Measurements from ENCODE around the gene WDR35. TPM values are rescaled to one million over a fixed set of nuclear protein-coding genes. Genes with fewer than 3 reads are reported as not detected.

WDR35 gene
- polyA plus RNA-seq (2013, experiment 1 of 2), result 7.8 TPM
- 7.5 TPM for polyA plus RNA-seq (2013, experiment 2 of 2)

GRCh38 chr2:19989667-19990415 is at the start of gene WDR35:
WDR35 (minus strand) TSS chr2:19990105; CDS start chr2:19990015, 90 bp downstream.
- H2BK120ac ChIP-seq (ENCODE audit: low read depth, low read length), result no peak within 1 kb of the TSS
- no peak within 1 kb of the TSS for H2AK5ac ChIP-seq (ENCODE audit: low read length)
- no peak within 1 kb of the TSS for H2BK15ac ChIP-seq (replicated peaks; ENCODE audit: low read depth)
- no peak within 1 kb of the TSS for H4K5ac ChIP-seq (ENCODE audit: low read length)
- no peak within 1 kb of the TSS for H3K23ac ChIP-seq (ENCODE audit: low read length)
- WGBS (ENCODE audit: extremely low coverage, insufficient coverage, low lambda C conversion rate), result no CpG with 5 or more reads among the region's 70 CpGs
- H3K79me1 ChIP-seq (ENCODE audit: low read length), result peaks cover 4% of the 10 kb centered on the region
- peak within 1 kb of the TSS; percentile 11 for H3K4ac ChIP-seq (ENCODE audit: low read depth, low read length)
- peaks cover 8% of the 10 kb centered on the region for H3K79me2 ChIP-seq (ENCODE audit: control insufficient read depth, insufficient read depth, low read length)
- no peaks in the 10 kb centered on the region for H3K36me3 ChIP-seq (ENCODE audit: control insufficient read depth, insufficient read depth, low read length)
- peak; percentile 97 for DNase-seq
- H3K18ac ChIP-seq (ENCODE audit: low read length), result no peak within 1 kb of the TSS
- peak within 1 kb of the TSS; percentile 56 for H3K4me2 ChIP-seq (ENCODE audit: low read length)
- peak within 1 kb of the TSS; percentile 93 for H3K56ac ChIP-seq (ENCODE audit: low read length)
- H2BK5ac ChIP-seq (ENCODE audit: low read length), result no peak within 1 kb of the TSS
- no peak within 1 kb of the TSS for H4K8ac ChIP-seq (ENCODE audit: low read depth, low read length)
- peak within 1 kb of the TSS; percentile 49 for H3K27ac ChIP-seq (ENCODE audit: low read depth, low read length)
- no peaks in the 10 kb centered on the region for H3K27me3 ChIP-seq (ENCODE audit: insufficient read depth, low read length, poor library complexity)
- H3K9ac ChIP-seq (ENCODE audit: low read length), result peak within 1 kb of the TSS; percentile 75
- H3K4me3 ChIP-seq (ENCODE audit: low read length), result peak within 1 kb of the TSS; percentile 80
- H3K4me1 ChIP-seq (ENCODE audit: control insufficient read depth, low read depth, low read length), result no peaks in the 10 kb centered on the region

- Histone ChIP-seq H3K36me3 (ENCODE audit: control insufficient read depth, insufficient read depth, low read length) (peaks cover 23% of the 10 kb centered on the region), H3K18ac (ENCODE audit: low read length) (no peak overlapping the region), H3K4me1 (ENCODE audit: control insufficient read depth, low read depth, low read length) (peaks cover 9% of the 10 kb centered on the region), H3K27ac (ENCODE audit: low read depth, low read length) (no peak overlapping the region), H3K4me3 (ENCODE audit: low read length) (no peak overlapping the region), H2BK15ac (replicated peaks; ENCODE audit: low read depth) (no peak overlapping the region), H3K79me1 (ENCODE audit: low read length) (peaks cover 20% of the 10 kb centered on the region), H4K8ac (ENCODE audit: low read depth, low read length) (no peak overlapping the region), H3K23ac (ENCODE audit: low read length) (no peak overlapping the region), H3K79me2 (ENCODE audit: control insufficient read depth, insufficient read depth, low read length) (peaks cover 25% of the 10 kb centered on the region), H2AK5ac (ENCODE audit: low read length) (no peak overlapping the region), H4K5ac (ENCODE audit: low read length) (no peak overlapping the region), H2BK5ac (ENCODE audit: low read length) (no peak overlapping the region), H3K4me2 (ENCODE audit: low read length) (no peak overlapping the region), H3K56ac (ENCODE audit: low read length) (no peak overlapping the region), H2BK120ac (ENCODE audit: low read depth, low read length) (no peak overlapping the region), H3K9ac (ENCODE audit: low read length) (no peak overlapping the region), H3K27me3 (ENCODE audit: insufficient read depth, low read length, poor library complexity) (no peaks in the 10 kb centered on the region), H3K4ac (ENCODE audit: low read depth, low read length) (no peak overlapping the region)
- no CpG with 5 or more reads among the region's 2 CpGs for WGBS (ENCODE audit: extremely low coverage, insufficient coverage, low lambda C conversion rate)
- DNase-seq, result no peak
Observed at GRCh38 chr2:20037660-20038059, 47.8 kb upstream of the WDR35 start.

- no peak overlapping the region for H3K4ac ChIP-seq (ENCODE audit: low read depth, low read length)
- H3K23ac ChIP-seq (ENCODE audit: low read length), result no peak overlapping the region
- H3K18ac ChIP-seq (ENCODE audit: low read length), result no peak overlapping the region
- H3K56ac ChIP-seq (ENCODE audit: low read length), result no peak overlapping the region
- H3K4me1 ChIP-seq (ENCODE audit: control insufficient read depth, low read depth, low read length), result no peaks in the 10 kb centered on the region
- no peak overlapping the region for H4K5ac ChIP-seq (ENCODE audit: low read length)
- no peak for DNase-seq
- no peak overlapping the region for H2BK120ac ChIP-seq (ENCODE audit: low read depth, low read length)
- H3K4me2 ChIP-seq (ENCODE audit: low read length), result no peak overlapping the region
- no peak overlapping the region for H2BK15ac ChIP-seq (replicated peaks; ENCODE audit: low read depth)
- WGBS (ENCODE audit: extremely low coverage, insufficient coverage, low lambda C conversion rate), result no CpG with 5 or more reads among the region's 4 CpGs
- H3K9ac ChIP-seq (ENCODE audit: low read length), result no peak overlapping the region
- peaks cover 16% of the 10 kb centered on the region for H3K79me1 ChIP-seq (ENCODE audit: low read length)
- H3K79me2 ChIP-seq (ENCODE audit: control insufficient read depth, insufficient read depth, low read length), result peaks cover 9% of the 10 kb centered on the region
- peaks cover 24% of the 10 kb centered on the region for H3K36me3 ChIP-seq (ENCODE audit: control insufficient read depth, insufficient read depth, low read length)
- H4K8ac ChIP-seq (ENCODE audit: low read depth, low read length), result no peak overlapping the region
- H3K27ac ChIP-seq (ENCODE audit: low read depth, low read length), result no peak overlapping the region
- no peaks in the 10 kb centered on the region for H3K27me3 ChIP-seq (ENCODE audit: insufficient read depth, low read length, poor library complexity)
- H2BK5ac ChIP-seq (ENCODE audit: low read length), result no peak overlapping the region
- H3K4me3 ChIP-seq (ENCODE audit: low read length), result no peak overlapping the region
- no peak overlapping the region for H2AK5ac ChIP-seq (ENCODE audit: low read length)
Observed at GRCh38 chr2:20035955-20036666, 46.2 kb upstream of the WDR35 start.

- Histone ChIP-seq H3K4me1 (ENCODE audit: control insufficient read depth, low read depth, low read length) (no peaks in the 10 kb centered on the region), H2AK5ac (ENCODE audit: low read length) (no peak overlapping the region), H3K79me2 (ENCODE audit: control insufficient read depth, insufficient read depth, low read length) (peaks cover 8% of the 10 kb centered on the region), H3K27me3 (ENCODE audit: insufficient read depth, low read length, poor library complexity) (no peaks in the 10 kb centered on the region), H3K18ac (ENCODE audit: low read length) (no peak overlapping the region), H3K9ac (ENCODE audit: low read length) (no peak overlapping the region), H2BK5ac (ENCODE audit: low read length) (no peak overlapping the region), H3K4me2 (ENCODE audit: low read length) (no peak overlapping the region), H4K8ac (ENCODE audit: low read depth, low read length) (no peak overlapping the region), H2BK120ac (ENCODE audit: low read depth, low read length) (no peak overlapping the region), H4K5ac (ENCODE audit: low read length) (no peak overlapping the region), H3K79me1 (ENCODE audit: low read length) (peaks cover 14% of the 10 kb centered on the region), H3K56ac (ENCODE audit: low read length) (no peak overlapping the region), H3K4ac (ENCODE audit: low read depth, low read length) (no peak overlapping the region), H3K23ac (ENCODE audit: low read length) (no peak overlapping the region), H2BK15ac (replicated peaks; ENCODE audit: low read depth) (no peak overlapping the region), H3K27ac (ENCODE audit: low read depth, low read length) (no peak overlapping the region), H3K4me3 (ENCODE audit: low read length) (no peak overlapping the region), H3K36me3 (ENCODE audit: control insufficient read depth, insufficient read depth, low read length) (peaks cover 22% of the 10 kb centered on the region)
- WGBS (ENCODE audit: extremely low coverage, insufficient coverage, low lambda C conversion rate), result no CpG with 5 or more reads among the region's 2 CpGs
- DNase-seq, result no peak
Observed at GRCh38 chr2:20034821-20035220, 44.9 kb upstream of the WDR35 start.

GRCh38 chr2:20034218-20034617 is 44.3 kb upstream of the WDR35 start:
- Histone ChIP-seq H2BK5ac (ENCODE audit: low read length) (no peak overlapping the region), H2AK5ac (ENCODE audit: low read length) (no peak overlapping the region), H3K56ac (ENCODE audit: low read length) (no peak overlapping the region), H3K23ac (ENCODE audit: low read length) (no peak overlapping the region), H3K9ac (ENCODE audit: low read length) (no peak overlapping the region), H2BK120ac (ENCODE audit: low read depth, low read length) (no peak overlapping the region), H3K36me3 (ENCODE audit: control insufficient read depth, insufficient read depth, low read length) (peaks cover 22% of the 10 kb centered on the region), H3K4me2 (ENCODE audit: low read length) (no peak overlapping the region), H3K4ac (ENCODE audit: low read depth, low read length) (no peak overlapping the region), H4K8ac (ENCODE audit: low read depth, low read length) (no peak overlapping the region), H4K5ac (ENCODE audit: low read length) (no peak overlapping the region), H3K4me3 (ENCODE audit: low read length) (no peak overlapping the region), H3K79me2 (ENCODE audit: control insufficient read depth, insufficient read depth, low read length) (peaks cover 8% of the 10 kb centered on the region), H3K18ac (ENCODE audit: low read length) (no peak overlapping the region), H3K4me1 (ENCODE audit: control insufficient read depth, low read depth, low read length) (no peaks in the 10 kb centered on the region), H3K79me1 (ENCODE audit: low read length) (peaks cover 13% of the 10 kb centered on the region), H3K27me3 (ENCODE audit: insufficient read depth, low read length, poor library complexity) (no peaks in the 10 kb centered on the region), H2BK15ac (replicated peaks; ENCODE audit: low read depth) (no peak overlapping the region), H3K27ac (ENCODE audit: low read depth, low read length) (no peak overlapping the region)
- DNase-seq, result no peak
- no CpG with 5 or more reads among the region's 4 CpGs for whole genome bisulfite sequencing (ENCODE audit: extremely low coverage, insufficient coverage, low lambda C conversion rate)
